Loucy (cell line): Measurements from ENCODE around the gene UBP1.

Source experiments
- CTCF ChIP-seq: fragments of 200-600 bp; sonication (generic); conservative IDR thresholded peaks from 2 replicates; pipeline ENCODE4 v1.5.1; 2014; ENCODE audit warnings: mild to moderate bottlenecking, antibody characterized with exemption, low read length
- EZH2phosphoT487 ChIP-seq: fragments of 200-600 bp; IDR thresholded peaks from 2 replicates; pipeline ENCODE4 v1.6.1; 2018; ENCODE audit warnings: antibody characterized with exemption, mild to moderate bottlenecking, moderate library complexity, borderline replicate concordance

- TF ChIP-seq CTCF, result no peak
- no peak for TF ChIP-seq EZH2phosphoT487
These were observed 20.3 kb downstream of the UBP1 start for GRCh38 chr3:33419948-33420347.
